Right cardiac atrium (tissue), 5 donors: ENCODE measurements around the gene SNAPC4. TPM values are rescaled to one million over a fixed set of nuclear protein-coding genes. Genes with fewer than 3 reads are reported as not detected.

ENCODE experiments used
- ATAC-seq, 2 donors: fragments of 200-7000 bp; cut with Tn5 transposase; one replicate each; pipeline versions ENCODE4 v1.8.0 to v1.9.1; 2020; ENCODE audit warnings: moderate library complexity in 2 of 2, mild to moderate bottlenecking in 1 of 2
- DNase-seq, 3 donors: peaks; one replicate each; pipeline ENCODE4 v3.0.0-alpha.2; 2020
- H3K27ac ChIP-seq: one replicate; pipeline ENCODE4 v1.5.1; 2013; ENCODE audit warnings: mild to moderate bottlenecking, low read length, control low read depth, moderate library complexity
- H3K27me3 ChIP-seq: one replicate; pipeline ENCODE4 v1.6.1; 2013; ENCODE audit not compliant: control insufficient read depth, insufficient read depth
- H3K4me1 ChIP-seq: one replicate; pipeline ENCODE4 v1.6.1; 2013; ENCODE audit warnings: low read length; ENCODE audit not compliant: control insufficient read depth, insufficient read depth
- H3K4me3 ChIP-seq: one replicate; pipeline ENCODE4 v1.5.1; 2013; ENCODE audit warnings: low read length, control low read depth
- H3K9me3 ChIP-seq: one replicate; pipeline ENCODE4 v1.6.1; 2013; ENCODE audit warnings: low read length; ENCODE audit not compliant: control insufficient read depth
- WGBS: extraction: QIAGEN DNeasy Blood & Tissue Kit; methylation state at CpG from one replicate; pipeline ENCODE4 v1.1.7; 2013; 5-methylcytosine and 5-hydroxymethylcytosine counted together
- intact Hi-C, 4 donors: fragments of 100-400 bp; cut with DNase I; formaldehyde crosslinking; loops; one replicate each; pipeline versions ENCODE4 v1.11.0 to v1.14.0; 2022 to 2023
- long read RNA-seq, 4 donors: library from polyadenylated mRNA; unstranded; transcript quantifications; one replicate each; pipeline ENCODE4 v2.0.0, GENCODE V29; 2020 to 2021
- polyA plus RNA-seq: library from polyadenylated mRNA; stranded (reverse); fragments of 200-250 nt; gene quantifications from one replicate; pipeline ENCODE4 v1.2.3, GENCODE V29; 2013
- total RNA-seq, 4 donors: library from RNA; stranded (reverse); fragmentation: NEBNext Ultra II Directional; extraction: Animal tissue kit (Norgen Biotek cat#: 25700); gene quantifications; one replicate each; pipeline ENCODE4 v1.2.1, GENCODE V29; 2021
- donor health status: healthy with polysubstance abuse.
- donor health status: DM: no; HTN: yes; CAD: no.
- donor health status: DM: no; HTN: no; CAD: no.
- donor health status: DM: no; HTN: yes; CAD: no; lungs with severe emphysema.
- donor health status: DM: yes; HTN: yes; CAD: no.

SNAPC4 gene
- 1 to 10 TPM; 3.2 to 4.4 (median 3.9) TPM for total RNA-seq
- polyA plus RNA-seq = 3.7 TPM
- long read RNA-seq, donor 1, partial matches to known transcripts = 9 of 11 reads
- long read RNA-seq, donor 1, other reads (novel, unspliced or antisense) = 2 of 11 reads
- long read RNA-seq, donor 2, partial matches to known transcripts = 2 of 3 reads
- long read RNA-seq, donor 2, other reads (novel, unspliced or antisense) = 1 of 3 reads
- long read RNA-seq, donor 3, partial matches to known transcripts = 4 of 7 reads
- long read RNA-seq, donor 3, other reads (novel, unspliced or antisense) = 3 of 7 reads
- long read RNA-seq, donor 4, partial matches to known transcripts = 3 of 8 reads
- long read RNA-seq, donor 4, other reads (novel, unspliced or antisense) = 5 of 8 reads

GRCh38 chr9:136400038-136400834 is at the start of gene SNAPC4:
Gene SNAPC4, minus strand, starts transcription at chr9:136400170. Its CDS starts 1,742 bp downstream, at chr9:136398428.
- WGBS = 5% methylated on average over 71 of the region's 71 CpGs
- Histone ChIP-seq H3K27ac (no peak within 1 kb of the TSS), H3K4me1 (no peaks in the 10 kb centered on the region), H3K4me3 (peak within 1 kb of the TSS; percentile 82), H3K27me3 (no peaks in the 10 kb centered on the region), H3K9me3 (no peaks in the 10 kb centered on the region)
- ATAC-seq = peak; percentile 90 to 92
- DNase-seq = peak; percentile 88 to 96 (median 95)
- intact Hi-C loops = loop anchor here in 2 of 4 donors (5.0 kb wide), 1 partner anchor 88 kb away; no protein-coding TSS in a partner anchor

GRCh38 chr9:136448655-136449054 is 48.7 kb upstream of the SNAPC4 start:
- ATAC-seq (no peak), DNase-seq (no peak)
- Histone ChIP-seq H3K4me3 (no peak overlapping the region), H3K9me3 (no peaks in the 10 kb centered on the region), H3K4me1 (no peaks in the 10 kb centered on the region), H3K27me3 (no peaks in the 10 kb centered on the region), H3K27ac (no peak overlapping the region)
- 90% methylated on average over 3 of the region's 3 CpGs for WGBS
- intact Hi-C loops = no loop called here

GRCh38 chr9:136447173-136447778 is 47.3 kb upstream of the SNAPC4 start:
- no peak overlapping the region for H3K27ac ChIP-seq
- WGBS = 94% methylated on average over 27 of the region's 27 CpGs
- H3K27me3 ChIP-seq = no peaks in the 10 kb centered on the region
- DNase-seq (peak in 1 of 3 donors; percentile 26), ATAC-seq (no peak)
- no peaks in the 10 kb centered on the region for H3K4me1 ChIP-seq
- H3K4me3 ChIP-seq = no peak overlapping the region
- no peaks in the 10 kb centered on the region for H3K9me3 ChIP-seq
- intact Hi-C loops = no loop called here

GRCh38 chr9:136445799-136446198 is 45.8 kb upstream of the SNAPC4 start:
- ATAC-seq (no peak), DNase-seq (no peak)
- Histone ChIP-seq H3K27ac (no peak overlapping the region), H3K4me1 (no peaks in the 10 kb centered on the region), H3K4me3 (no peak overlapping the region), H3K27me3 (no peaks in the 10 kb centered on the region), H3K9me3 (no peaks in the 10 kb centered on the region)
- 92% methylated on average over 7 of the region's 7 CpGs for WGBS
- intact Hi-C loops = no loop called here

- DNase-seq (peak in 1 of 3 donors; percentile 41), ATAC-seq (no peak)
- Histone ChIP-seq H3K4me3 (no peak overlapping the region), H3K9me3 (no peaks in the 10 kb centered on the region), H3K4me1 (no peaks in the 10 kb centered on the region), H3K27me3 (no peaks in the 10 kb centered on the region), H3K27ac (no peak overlapping the region)
- 91% methylated on average over 20 of the region's 20 CpGs for WGBS
- intact Hi-C loops = no loop called here
Measured at GRCh38 chr9:136444102-136444501, 44.1 kb upstream of the SNAPC4 start.

- DNase-seq (peak in 1 of 3 donors; percentile 31), ATAC-seq (no peak)
- WGBS = 94% methylated on average over 7 of the region's 7 CpGs
- Histone ChIP-seq H3K27me3 (no peaks in the 10 kb centered on the region), H3K4me1 (no peaks in the 10 kb centered on the region), H3K4me3 (no peak overlapping the region), H3K27ac (no peak overlapping the region), H3K9me3 (no peaks in the 10 kb centered on the region)
- intact Hi-C loops = no loop called here
Measured at GRCh38 chr9:136443687-136444086, 43.7 kb upstream of the SNAPC4 start.

GRCh38 chr9:136443087-136443486 is 43.1 kb upstream of the SNAPC4 start:
- DNase-seq (peak in 1 of 3 donors; percentile 37), ATAC-seq (no peak)
- intact Hi-C loops = no loop called here
- H3K4me1 ChIP-seq = no peaks in the 10 kb centered on the region
- no peak overlapping the region for H3K27ac ChIP-seq
- no peak overlapping the region for H3K4me3 ChIP-seq
- 96% methylated on average over 15 of the region's 15 CpGs for WGBS
- no peaks in the 10 kb centered on the region for H3K9me3 ChIP-seq
- no peaks in the 10 kb centered on the region for H3K27me3 ChIP-seq

- ATAC-seq = no peak
- intact Hi-C loops = no loop called here
- Histone ChIP-seq H3K4me1 (peaks cover 5% of the 10 kb centered on the region), H3K27ac (no peak overlapping the region), H3K9me3 (no peaks in the 10 kb centered on the region), H3K4me3 (no peak overlapping the region), H3K27me3 (no peaks in the 10 kb centered on the region)
- DNase-seq = peak in 1 of 3 donors; percentile 47
- WGBS = 79% methylated on average over 5 of the region's 5 CpGs
Measured at GRCh38 chr9:136442265-136442664, 42.3 kb upstream of the SNAPC4 start.

GRCh38 chr9:136441681-136442245 is 41.8 kb upstream of the SNAPC4 start:
- Histone ChIP-seq H3K4me1 (peaks cover 6% of the 10 kb centered on the region), H3K27me3 (no peaks in the 10 kb centered on the region), H3K4me3 (no peak overlapping the region), H3K27ac (no peak overlapping the region), H3K9me3 (no peaks in the 10 kb centered on the region)
- ATAC-seq (no peak), DNase-seq (peak in 2 of 3 donors; percentile 28 to 52)
- 79% methylated on average over 17 of the region's 17 CpGs for WGBS
- intact Hi-C loops = no loop called here

GRCh38 chr9:136441191-136441680 is 41.3 kb upstream of the SNAPC4 start:
- no peak for DNase-seq
- WGBS = 89% methylated on average over 15 of the region's 15 CpGs
- no peak for ATAC-seq

More at GRCh38 chr9:136441191-136441680, 41.3 kb upstream of the SNAPC4 start:
- Histone ChIP-seq H3K27me3 (no peaks in the 10 kb centered on the region), H3K4me1 (peaks cover 6% of the 10 kb centered on the region), H3K27ac (no peak overlapping the region), H3K9me3 (no peaks in the 10 kb centered on the region), H3K4me3 (no peak overlapping the region)
- intact Hi-C loops = no loop called here
